ENCODE results near the gene NSMCE1. TPM values are rescaled to one million over a fixed set of nuclear protein-coding genes. Genes with fewer than 3 reads are reported as not detected.

NSMCE1 gene
- total and polyA plus RNA-seq, 2 donors, result 69.5 to 79.9 TPM

DNA sequence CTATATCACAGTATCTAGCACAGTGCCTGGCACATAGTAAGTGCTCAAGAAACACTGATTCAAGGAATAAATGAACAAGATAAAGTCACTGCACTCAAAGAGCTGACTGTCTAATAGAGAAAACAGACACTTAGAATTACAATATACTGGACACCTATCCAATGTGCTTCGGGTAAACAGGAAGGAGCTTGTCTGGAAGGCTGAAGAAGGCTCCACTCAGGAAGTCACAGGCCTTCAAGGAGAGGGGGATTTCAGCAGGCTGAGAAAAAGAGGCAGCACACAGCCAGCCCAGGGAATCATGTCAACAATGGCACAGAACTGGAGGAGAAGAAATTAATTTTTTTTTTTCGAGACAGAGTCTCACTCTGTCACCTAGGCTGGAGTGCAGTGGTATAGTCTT lies 35.5 kb upstream of the NSMCE1 start:
- H3K4me3 ChIP-seq (ENCODE audit: low read length in 2 of 2), result no peak overlapping the region
- H3K36me3 ChIP-seq (ENCODE audit: control insufficient read depth in 2 of 2, insufficient read depth in 2 of 2, low read length in 1 of 2), result no peaks in the 10 kb centered on the region
- DNase-seq (ENCODE audit: low read depth in 6 of 9, low spot score in 9 of 9), result no peak
- no peaks in the 10 kb centered on the region for H3K27me3 ChIP-seq (ENCODE audit: control insufficient read depth in 2 of 2, insufficient read depth in 1 of 2, low read length in 1 of 2)
- no peak overlapping the region for H3K27ac ChIP-seq (ENCODE audit: low read depth in 1 of 2, low read length in 1 of 2)
- H3K4me1 ChIP-seq (ENCODE audit: control insufficient read depth in 2 of 2, insufficient read depth in 2 of 2, low read length in 2 of 2), result no peaks in the 10 kb centered on the region
- H3K9me3 ChIP-seq (ENCODE audit: control insufficient read depth in 2 of 2, insufficient read depth in 1 of 2, low read length in 1 of 2), result no peaks in the 10 kb centered on the region
- 84% methylated on average over 2 of the region's 2 CpGs for WGBS

DNA sequence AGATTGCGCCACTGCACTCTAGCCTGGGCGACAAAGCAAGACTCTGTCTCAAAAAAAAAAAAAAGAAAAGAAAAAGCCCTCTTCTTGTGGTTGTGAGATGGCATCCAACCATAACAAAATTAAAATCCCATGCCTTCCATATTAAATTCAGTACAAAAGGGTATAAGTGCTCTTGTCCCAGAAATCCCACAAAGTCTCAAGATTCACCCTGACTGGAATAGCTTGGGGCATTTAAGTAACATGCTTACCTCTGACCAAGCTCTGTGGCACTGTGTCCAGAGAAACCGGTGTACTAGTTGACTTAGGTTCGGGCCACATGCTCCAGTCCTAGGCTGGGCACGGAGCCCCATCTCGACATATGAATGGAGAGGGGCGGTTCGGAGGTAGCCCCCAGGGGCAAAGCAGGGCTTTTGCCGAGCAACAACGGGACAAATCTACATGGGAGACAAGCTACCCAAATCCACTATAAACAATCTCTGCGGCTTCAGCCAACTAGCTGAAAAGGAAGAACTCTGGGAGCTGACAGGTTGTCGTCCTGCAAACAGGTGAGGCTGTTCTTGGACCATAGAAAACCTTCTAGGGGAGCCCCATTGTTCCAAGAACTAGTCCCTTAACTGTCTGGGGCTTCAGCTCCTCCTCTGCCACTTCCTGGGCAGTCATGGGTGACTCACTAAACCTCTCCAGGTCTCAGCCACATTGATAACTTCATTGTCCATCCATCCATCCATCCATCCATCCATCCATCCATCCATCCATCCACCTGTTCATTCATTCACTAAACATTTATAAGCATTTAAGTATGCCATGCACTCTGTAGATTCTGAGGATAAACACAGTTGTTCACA lies 34.9 kb upstream of the NSMCE1 start:
- DNase-seq (ENCODE audit: low read depth in 6 of 9, low spot score in 9 of 9), result no peak
- Histone ChIP-seq H3K27me3 (ENCODE audit: control insufficient read depth in 2 of 2, insufficient read depth in 1 of 2, low read length in 1 of 2) (no peaks in the 10 kb centered on the region), H3K9me3 (ENCODE audit: control insufficient read depth in 2 of 2, insufficient read depth in 1 of 2, low read length in 1 of 2) (no peaks in the 10 kb centered on the region), H3K4me1 (ENCODE audit: control insufficient read depth in 2 of 2, insufficient read depth in 2 of 2, low read length in 2 of 2) (no peaks in the 10 kb centered on the region), H3K27ac (ENCODE audit: low read depth in 1 of 2, low read length in 1 of 2) (no peak overlapping the region), H3K36me3 (ENCODE audit: control insufficient read depth in 2 of 2, insufficient read depth in 2 of 2, low read length in 1 of 2) (no peaks in the 10 kb centered on the region), H3K4me3 (ENCODE audit: low read length in 2 of 2) (no peak overlapping the region)
- WGBS, result 96% methylated on average over 12 of the region's 12 CpGs

DNA sequence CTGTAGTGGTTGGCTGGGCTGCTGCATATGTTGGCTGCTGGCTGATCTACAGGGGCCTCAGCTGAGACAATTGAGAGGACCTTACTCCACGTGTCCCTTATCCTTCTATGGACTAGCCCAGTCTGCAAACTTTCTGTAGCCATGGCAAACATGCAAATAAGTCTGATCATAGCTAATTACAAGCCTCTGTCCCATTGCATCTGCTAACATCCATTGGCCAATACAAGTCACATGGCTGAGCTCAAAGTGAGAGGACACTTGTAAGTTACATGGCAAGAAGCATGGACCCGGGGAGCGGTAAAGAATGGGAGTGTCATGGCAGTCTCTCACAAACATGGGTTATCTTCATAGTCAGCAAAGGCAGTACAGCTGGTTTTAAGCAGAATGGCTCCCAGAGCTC lies 33.6 kb upstream of the NSMCE1 start:
- Histone ChIP-seq H3K27me3 (ENCODE audit: control insufficient read depth in 2 of 2, insufficient read depth in 1 of 2, low read length in 1 of 2) (no peaks in the 10 kb centered on the region), H3K36me3 (ENCODE audit: control insufficient read depth in 2 of 2, insufficient read depth in 2 of 2, low read length in 1 of 2) (no peaks in the 10 kb centered on the region), H3K4me1 (ENCODE audit: control insufficient read depth in 2 of 2, insufficient read depth in 2 of 2, low read length in 2 of 2) (no peaks in the 10 kb centered on the region), H3K27ac (ENCODE audit: low read depth in 1 of 2, low read length in 1 of 2) (no peak overlapping the region), H3K4me3 (ENCODE audit: low read length in 2 of 2) (no peak overlapping the region), H3K9me3 (ENCODE audit: control insufficient read depth in 2 of 2, insufficient read depth in 1 of 2, low read length in 1 of 2) (no peaks in the 10 kb centered on the region)
- WGBS, result 92% methylated on average over 3 of the region's 3 CpGs
- DNase-seq (ENCODE audit: low read depth in 6 of 9, low spot score in 9 of 9), result no peak

DNA sequence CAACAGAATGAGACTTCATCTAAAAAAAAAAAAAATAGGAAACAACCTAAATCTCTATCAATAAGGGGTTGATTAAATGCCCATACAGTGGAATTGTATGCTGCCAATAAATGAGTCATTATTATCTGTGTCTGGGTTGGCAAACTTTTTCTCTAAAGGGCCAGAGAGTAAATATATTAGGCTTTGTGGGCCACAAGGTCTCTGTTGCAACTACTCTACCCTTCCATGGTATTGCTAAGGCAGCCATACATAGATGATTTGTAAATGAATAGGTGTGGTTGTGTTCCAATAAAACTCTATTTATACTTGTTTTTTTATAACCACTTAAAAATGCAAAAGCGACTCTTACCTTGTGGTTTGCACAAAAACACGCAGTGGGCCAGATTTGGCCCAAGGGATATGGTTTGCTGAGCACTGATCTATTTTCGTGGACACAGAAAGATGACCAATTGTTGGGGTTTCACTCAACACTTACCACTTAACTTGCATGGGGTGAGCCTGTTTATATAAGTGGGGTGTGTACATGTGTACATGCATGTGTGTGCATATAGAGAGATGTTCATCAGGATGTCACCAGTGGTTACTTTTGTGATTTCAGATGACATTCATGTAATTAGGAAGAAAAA lies 32.8 kb upstream of the NSMCE1 start:
- no peaks in the 10 kb centered on the region for H3K36me3 ChIP-seq (ENCODE audit: control insufficient read depth in 2 of 2, insufficient read depth in 2 of 2, low read length in 1 of 2)
- H3K27ac ChIP-seq (ENCODE audit: low read depth in 1 of 2, low read length in 1 of 2), result no peak overlapping the region
- DNase-seq (ENCODE audit: low read depth in 6 of 9, low spot score in 9 of 9), result no peak
- no peaks in the 10 kb centered on the region for H3K9me3 ChIP-seq (ENCODE audit: control insufficient read depth in 2 of 2, insufficient read depth in 1 of 2, low read length in 1 of 2)
- H3K27me3 ChIP-seq (ENCODE audit: control insufficient read depth in 2 of 2, insufficient read depth in 1 of 2, low read length in 1 of 2), result no peaks in the 10 kb centered on the region
- no peaks in the 10 kb centered on the region for H3K4me1 ChIP-seq (ENCODE audit: control insufficient read depth in 2 of 2, insufficient read depth in 2 of 2, low read length in 2 of 2)
- H3K4me3 ChIP-seq (ENCODE audit: low read length in 2 of 2), result no peak overlapping the region
- 92% methylated on average over 3 of the region's 3 CpGs for WGBS

DNA sequence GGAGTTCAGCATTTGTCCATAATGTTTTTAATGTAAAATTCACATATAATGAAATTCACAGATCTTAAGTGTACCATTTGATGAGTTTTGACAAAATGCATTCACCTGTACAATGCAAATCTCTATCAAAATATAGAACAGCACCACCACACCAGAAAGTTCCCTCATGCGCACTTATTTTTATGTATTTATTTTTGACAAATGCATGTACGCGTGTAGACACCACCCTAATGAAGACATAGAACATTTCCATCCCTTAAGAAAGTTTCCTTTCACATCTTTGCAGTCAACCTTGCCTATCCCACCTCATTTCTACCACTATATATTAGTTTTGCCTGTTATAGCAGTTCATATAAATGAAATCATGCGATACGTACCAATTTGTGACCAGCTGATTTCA lies 29.6 kb upstream of the NSMCE1 start:
- no peak overlapping the region for H3K27ac ChIP-seq (ENCODE audit: low read depth in 1 of 2, low read length in 1 of 2)
- H3K4me1 ChIP-seq (ENCODE audit: control insufficient read depth in 2 of 2, insufficient read depth in 2 of 2, low read length in 2 of 2), result no peaks in the 10 kb centered on the region
- H3K4me3 ChIP-seq (ENCODE audit: low read length in 2 of 2), result no peak overlapping the region
- no peak for DNase-seq (ENCODE audit: low read depth in 6 of 9, low spot score in 9 of 9)
- H3K36me3 ChIP-seq (ENCODE audit: control insufficient read depth in 2 of 2, insufficient read depth in 2 of 2, low read length in 1 of 2), result no peaks in the 10 kb centered on the region
- H3K27me3 ChIP-seq (ENCODE audit: control insufficient read depth in 2 of 2, insufficient read depth in 1 of 2, low read length in 1 of 2), result no peaks in the 10 kb centered on the region
- WGBS, result 98% methylated on average over 5 of the region's 5 CpGs
- no peaks in the 10 kb centered on the region for H3K9me3 ChIP-seq (ENCODE audit: control insufficient read depth in 2 of 2, insufficient read depth in 1 of 2, low read length in 1 of 2)

DNA sequence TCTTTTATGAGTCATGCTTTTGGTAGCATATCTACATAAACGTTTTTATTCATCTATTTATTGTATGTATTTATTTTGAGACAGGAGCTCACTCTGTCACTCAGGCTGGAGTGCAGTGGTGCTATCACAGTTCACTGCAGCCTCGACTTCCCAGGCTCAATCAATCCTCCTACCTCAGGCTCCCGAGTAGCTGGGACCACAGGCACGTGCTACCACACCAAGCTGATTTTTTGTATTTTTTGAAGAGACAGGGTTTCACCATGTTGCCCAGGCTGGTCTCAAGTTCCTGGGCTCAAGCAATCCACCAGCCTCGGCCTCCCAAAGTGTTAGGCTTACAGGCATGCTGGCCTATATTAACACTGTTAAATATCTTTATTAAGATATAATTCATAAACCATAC lies 24.8 kb upstream of the NSMCE1 start:
- H3K9me3 ChIP-seq (ENCODE audit: control insufficient read depth in 2 of 2, insufficient read depth in 1 of 2, low read length in 1 of 2), result no peaks in the 10 kb centered on the region
- no peak overlapping the region for H3K27ac ChIP-seq (ENCODE audit: low read depth in 1 of 2, low read length in 1 of 2)
- 82% methylated on average over 5 of the region's 5 CpGs for WGBS
- H3K27me3 ChIP-seq (ENCODE audit: control insufficient read depth in 2 of 2, insufficient read depth in 1 of 2, low read length in 1 of 2), result no peaks in the 10 kb centered on the region
- H3K4me1 ChIP-seq (ENCODE audit: control insufficient read depth in 2 of 2, insufficient read depth in 2 of 2, low read length in 2 of 2), result no peaks in the 10 kb centered on the region
- DNase-seq (ENCODE audit: low read depth in 6 of 9, low spot score in 9 of 9), result no peak
- H3K4me3 ChIP-seq (ENCODE audit: low read length in 2 of 2), result no peak overlapping the region
- H3K36me3 ChIP-seq (ENCODE audit: control insufficient read depth in 2 of 2, insufficient read depth in 2 of 2, low read length in 1 of 2), result no peaks in the 10 kb centered on the region

DNA sequence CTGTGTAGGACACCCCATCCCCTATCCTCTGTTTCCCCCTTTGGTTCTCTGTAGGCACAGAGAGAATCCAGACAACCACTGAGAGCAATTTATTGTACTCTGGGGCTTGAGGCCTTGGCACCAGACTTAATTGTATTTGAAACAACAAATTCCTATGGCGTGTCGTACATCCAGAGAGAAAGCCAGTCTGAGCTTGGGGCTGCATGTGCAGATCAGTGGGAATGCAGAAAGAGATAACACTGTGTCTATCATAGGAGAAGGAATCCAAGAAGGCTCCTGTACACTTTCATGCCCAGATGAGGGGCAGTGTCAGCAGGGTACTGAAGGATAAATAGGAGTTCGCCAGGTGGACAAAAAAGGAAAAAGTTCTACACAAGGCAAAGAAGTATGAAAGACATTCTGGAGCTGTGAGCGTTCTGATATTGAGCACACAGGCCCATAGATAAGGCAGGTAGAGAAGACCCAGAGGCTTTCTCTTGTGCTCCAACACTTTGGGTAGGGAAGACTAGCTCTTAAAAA lies 23.2 kb upstream of the NSMCE1 start:
- Histone ChIP-seq H3K27me3 (ENCODE audit: control insufficient read depth in 2 of 2, insufficient read depth in 1 of 2, low read length in 1 of 2) (no peaks in the 10 kb centered on the region), H3K27ac (ENCODE audit: low read depth in 1 of 2, low read length in 1 of 2) (no peak overlapping the region), H3K4me1 (ENCODE audit: control insufficient read depth in 2 of 2, insufficient read depth in 2 of 2, low read length in 2 of 2) (no peaks in the 10 kb centered on the region), H3K9me3 (ENCODE audit: control insufficient read depth in 2 of 2, insufficient read depth in 1 of 2, low read length in 1 of 2) (no peaks in the 10 kb centered on the region), H3K4me3 (ENCODE audit: low read length in 2 of 2) (no peak overlapping the region), H3K36me3 (ENCODE audit: control insufficient read depth in 2 of 2, insufficient read depth in 2 of 2, low read length in 1 of 2) (no peaks in the 10 kb centered on the region)
- DNase-seq (ENCODE audit: low read depth in 6 of 9, low spot score in 9 of 9), result no peak
- WGBS, result 98% methylated on average over 4 of the region's 4 CpGs

DNA sequence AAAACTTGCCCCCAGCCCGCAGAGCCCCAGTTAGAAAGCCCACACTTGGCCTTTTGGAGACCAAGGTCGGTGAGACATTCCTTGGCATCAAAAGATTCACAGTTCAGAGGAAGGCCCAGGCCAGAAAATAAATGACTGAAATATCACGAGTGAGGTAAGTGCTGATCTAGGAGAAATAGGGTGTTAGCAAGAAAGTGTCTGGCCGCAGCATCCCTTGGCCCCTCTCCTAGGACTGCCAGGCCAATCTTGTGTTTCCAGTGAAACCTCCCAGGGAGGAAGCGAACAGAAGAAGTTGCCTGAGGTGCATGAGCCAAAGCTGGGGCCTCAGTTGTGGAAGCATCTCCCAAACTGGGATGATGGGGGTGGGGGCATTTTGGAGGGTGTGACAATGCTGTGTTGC lies 22.5 kb upstream of the NSMCE1 start:
- Histone ChIP-seq H3K27me3 (ENCODE audit: control insufficient read depth in 2 of 2, insufficient read depth in 1 of 2, low read length in 1 of 2) (no peaks in the 10 kb centered on the region), H3K27ac (ENCODE audit: low read depth in 1 of 2, low read length in 1 of 2) (no peak overlapping the region), H3K4me3 (ENCODE audit: low read length in 2 of 2) (no peak overlapping the region), H3K4me1 (ENCODE audit: control insufficient read depth in 2 of 2, insufficient read depth in 2 of 2, low read length in 2 of 2) (no peaks in the 10 kb centered on the region), H3K9me3 (ENCODE audit: control insufficient read depth in 2 of 2, insufficient read depth in 1 of 2, low read length in 1 of 2) (no peaks in the 10 kb centered on the region), H3K36me3 (ENCODE audit: control insufficient read depth in 2 of 2, insufficient read depth in 2 of 2, low read length in 1 of 2) (no peaks in the 10 kb centered on the region)
- 97% methylated on average over 5 of the region's 5 CpGs for WGBS
- no peak for DNase-seq (ENCODE audit: low read depth in 6 of 9, low spot score in 9 of 9)

DNA sequence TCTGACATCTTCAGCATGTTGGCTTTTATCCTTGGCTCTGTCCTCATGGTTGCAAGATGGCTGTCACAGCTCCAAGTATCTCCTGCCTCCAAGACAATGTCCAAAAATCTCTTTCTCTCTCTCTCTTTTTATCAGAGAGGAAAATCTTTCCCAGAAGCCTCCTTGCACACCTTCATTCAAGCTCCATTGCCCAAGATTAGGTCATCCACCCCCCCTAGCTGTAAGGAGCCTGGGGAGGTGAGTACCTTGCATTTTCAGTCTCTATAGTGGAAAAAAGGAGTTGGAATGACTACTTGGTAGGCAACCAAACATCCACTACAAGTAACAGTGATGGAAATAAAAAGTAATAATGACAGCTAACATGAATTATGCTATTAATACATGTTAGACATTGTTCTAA lies 22.0 kb upstream of the NSMCE1 start:
- no peaks in the 10 kb centered on the region for H3K9me3 ChIP-seq (ENCODE audit: control insufficient read depth in 2 of 2, insufficient read depth in 1 of 2, low read length in 1 of 2)
- no peak overlapping the region for H3K27ac ChIP-seq (ENCODE audit: low read depth in 1 of 2, low read length in 1 of 2)
- no peaks in the 10 kb centered on the region for H3K27me3 ChIP-seq (ENCODE audit: control insufficient read depth in 2 of 2, insufficient read depth in 1 of 2, low read length in 1 of 2)
- no peak overlapping the region for H3K4me3 ChIP-seq (ENCODE audit: low read length in 2 of 2)
- no peaks in the 10 kb centered on the region for H3K36me3 ChIP-seq (ENCODE audit: control insufficient read depth in 2 of 2, insufficient read depth in 2 of 2, low read length in 1 of 2)
- DNase-seq (ENCODE audit: low read depth in 6 of 9, low spot score in 9 of 9), result no peak
- no peaks in the 10 kb centered on the region for H3K4me1 ChIP-seq (ENCODE audit: control insufficient read depth in 2 of 2, insufficient read depth in 2 of 2, low read length in 2 of 2)
